HG03521 (cell line): ENCODE measurements around the gene PLXNA4.

ENCODE experiments used
- ATAC-seq: cut with Tn5 transposase; IDR thresholded peaks from one replicate; pipeline ENCODE4 v1.9.1; 2021; ENCODE audit warnings: mild to moderate bottlenecking, moderate library complexity; ENCODE audit not compliant: unreplicated experiment

Gene PLXNA4

GRCh38 chr7:132420527-132420926 lies 155.7 kb downstream of the PLXNA4 start:
- ATAC-seq, result no peak

DNA sequence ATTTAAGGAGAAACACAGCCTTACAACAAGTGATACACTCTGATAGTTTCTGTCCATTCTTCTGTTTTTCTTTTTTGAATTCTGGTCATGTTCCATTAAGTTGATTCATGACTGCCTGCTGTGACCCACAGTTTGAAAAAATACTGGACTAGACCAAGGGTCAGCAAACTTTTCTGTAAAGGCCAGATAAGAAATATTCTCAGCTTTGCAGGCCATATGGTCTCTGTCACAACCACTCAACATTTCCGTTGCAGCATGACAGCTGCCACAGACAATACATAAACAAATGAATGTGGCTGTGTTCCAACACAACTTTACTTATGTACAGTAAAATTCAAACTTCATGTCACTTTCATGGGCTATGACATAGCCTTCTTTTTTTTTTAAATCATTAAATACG lies 156.7 kb downstream of the PLXNA4 start:
- no peak for ATAC-seq

DNA sequence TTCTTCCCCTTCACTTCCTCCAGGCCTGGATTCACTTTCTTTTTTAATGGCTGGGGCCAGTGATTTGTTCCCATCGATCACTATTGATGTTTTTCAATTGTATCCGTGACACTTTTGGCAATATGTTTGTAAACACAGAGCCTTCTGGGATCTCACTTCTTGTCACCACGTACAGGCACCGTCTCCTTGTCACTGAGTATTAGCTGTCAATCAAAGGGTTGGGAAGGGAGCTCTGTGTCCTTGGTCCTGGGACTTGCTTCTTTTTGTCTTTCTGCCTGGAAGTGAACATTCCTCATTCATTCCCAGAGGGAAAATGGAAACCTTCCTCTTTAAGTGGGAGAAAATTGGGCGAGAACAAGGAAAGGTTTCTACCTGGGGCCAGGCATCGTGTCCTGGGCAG lies 157.4 kb downstream of the PLXNA4 start:
- no peak for ATAC-seq

DNA sequence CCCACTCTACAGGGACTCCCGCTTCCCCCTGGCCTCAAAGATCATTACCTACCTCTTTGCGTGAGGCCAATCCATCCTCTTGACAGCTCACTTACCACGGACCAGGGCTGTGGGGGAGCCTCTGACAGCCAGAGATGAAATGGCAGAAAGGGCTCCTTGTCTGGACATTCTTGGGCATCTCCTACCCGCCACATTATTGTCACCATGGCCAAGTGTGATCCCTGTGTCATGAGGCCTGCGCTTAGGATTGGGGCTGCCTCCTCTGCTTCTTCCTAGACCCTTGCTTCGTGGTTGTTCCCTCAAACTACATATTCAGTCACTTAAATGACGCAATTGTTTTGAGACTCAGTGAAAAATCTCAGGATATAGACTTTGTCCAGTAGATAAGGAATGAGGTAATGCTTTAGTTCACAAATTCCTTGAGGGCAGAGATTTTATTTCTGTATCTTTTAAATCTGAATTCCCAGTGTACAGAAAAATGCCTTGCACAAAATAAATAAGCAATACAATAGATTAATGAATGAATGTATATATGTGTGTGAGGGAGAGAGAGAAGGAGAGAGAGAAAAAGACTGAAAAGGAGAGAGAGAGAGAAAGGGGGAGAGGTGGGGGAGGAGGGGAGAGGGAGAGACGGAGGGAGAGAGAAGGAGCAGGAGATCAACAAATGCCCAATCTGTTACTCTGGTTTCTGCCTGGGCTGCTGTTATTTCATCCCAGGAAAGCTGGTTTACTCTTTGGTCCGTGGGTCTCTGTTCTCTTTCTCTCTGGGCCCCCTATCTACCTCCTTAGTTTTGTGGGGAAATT lies 159.0 kb downstream of the PLXNA4 start:
- no peak for ATAC-seq

- no peak for ATAC-seq
Measured at GRCh38 chr7:132416395-132416794, 159.9 kb downstream of the PLXNA4 start.

GRCh38 chr7:132415259-132415658 lies 161.0 kb downstream of the PLXNA4 start:
- no peak for ATAC-seq

- ATAC-seq, result no peak
Measured at GRCh38 chr7:132414857-132415256, 161.4 kb downstream of the PLXNA4 start.

- no peak for ATAC-seq
Measured at GRCh38 chr7:132412435-132412834, 163.8 kb downstream of the PLXNA4 start.

DNA sequence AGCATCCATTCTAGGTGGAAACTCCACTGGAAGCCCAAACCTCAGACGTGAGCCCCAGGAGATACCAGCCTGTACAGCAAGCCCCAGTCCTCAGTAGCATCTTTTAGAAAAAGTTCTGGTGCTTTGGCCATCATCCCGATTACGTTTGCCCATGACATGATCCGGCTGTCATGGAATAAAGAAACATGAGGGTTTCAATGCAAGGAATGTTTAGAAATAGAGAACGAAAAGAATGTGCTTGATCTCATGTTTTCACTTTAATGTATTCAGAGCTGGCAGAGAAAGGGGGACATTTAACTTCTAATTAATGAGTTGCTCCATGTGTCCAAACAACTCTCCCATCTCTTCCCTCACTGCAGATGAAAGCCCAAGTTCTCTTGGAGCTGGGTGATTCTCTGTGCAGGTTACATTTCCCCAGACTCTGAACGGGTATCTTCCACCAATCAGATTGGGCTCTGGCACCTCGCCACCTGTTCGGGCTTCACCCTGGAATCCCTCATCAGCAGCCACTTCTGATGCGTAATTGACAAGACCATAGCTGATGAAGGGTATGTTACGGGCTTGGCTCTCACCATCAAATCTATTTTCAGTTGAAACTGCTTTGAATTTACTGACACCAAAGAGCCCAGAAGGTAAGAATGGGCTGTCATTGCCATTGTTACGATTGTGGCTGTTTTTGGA lies 165.3 kb downstream of the PLXNA4 start:
- no peak for ATAC-seq

GRCh38 chr7:132410385-132410784 lies 165.9 kb downstream of the PLXNA4 start:
- ATAC-seq, result no peak

- ATAC-seq, result no peak
Measured at GRCh38 chr7:132407764-132408163, 168.5 kb downstream of the PLXNA4 start.

DNA sequence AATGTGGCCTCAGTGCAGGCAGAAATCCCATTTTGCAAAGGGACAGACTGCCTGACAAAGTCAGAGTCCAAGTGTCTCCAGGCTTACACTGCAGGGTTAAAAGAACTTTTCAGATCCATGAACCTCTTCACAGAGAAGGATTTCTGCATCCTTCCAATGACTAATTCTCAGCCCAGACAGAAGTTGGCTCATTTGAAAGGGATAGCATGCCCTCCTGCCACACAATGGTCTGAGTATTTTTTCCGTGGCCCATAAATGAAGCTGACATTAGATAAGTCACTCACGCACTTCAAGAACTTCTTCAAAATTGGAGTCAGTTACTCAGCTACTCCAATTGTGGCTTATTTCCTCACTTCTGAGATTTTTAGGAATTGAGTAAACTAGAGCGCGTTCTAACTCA lies 170.2 kb downstream of the PLXNA4 start:
- ATAC-seq, result no peak

DNA sequence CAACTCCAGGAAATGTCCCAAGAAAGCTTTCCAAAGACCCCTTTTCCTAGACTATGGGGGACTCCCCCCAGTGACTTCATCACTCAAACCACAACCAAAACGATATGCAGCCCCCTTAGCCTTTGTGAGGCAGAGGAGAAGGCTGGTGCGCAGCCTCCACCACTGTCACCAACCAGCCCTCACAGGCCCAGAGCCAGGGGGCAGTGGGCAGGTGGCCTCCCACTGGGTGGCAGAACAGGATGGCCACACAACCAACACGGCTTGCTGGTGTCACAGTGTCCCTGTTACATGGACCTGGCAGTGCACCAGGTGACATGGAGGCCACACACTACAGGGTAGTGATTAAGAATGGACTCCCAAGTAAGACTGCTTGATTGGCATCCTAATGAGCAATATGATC lies 172.0 kb downstream of the PLXNA4 start:
- ATAC-seq, result no peak

DNA sequence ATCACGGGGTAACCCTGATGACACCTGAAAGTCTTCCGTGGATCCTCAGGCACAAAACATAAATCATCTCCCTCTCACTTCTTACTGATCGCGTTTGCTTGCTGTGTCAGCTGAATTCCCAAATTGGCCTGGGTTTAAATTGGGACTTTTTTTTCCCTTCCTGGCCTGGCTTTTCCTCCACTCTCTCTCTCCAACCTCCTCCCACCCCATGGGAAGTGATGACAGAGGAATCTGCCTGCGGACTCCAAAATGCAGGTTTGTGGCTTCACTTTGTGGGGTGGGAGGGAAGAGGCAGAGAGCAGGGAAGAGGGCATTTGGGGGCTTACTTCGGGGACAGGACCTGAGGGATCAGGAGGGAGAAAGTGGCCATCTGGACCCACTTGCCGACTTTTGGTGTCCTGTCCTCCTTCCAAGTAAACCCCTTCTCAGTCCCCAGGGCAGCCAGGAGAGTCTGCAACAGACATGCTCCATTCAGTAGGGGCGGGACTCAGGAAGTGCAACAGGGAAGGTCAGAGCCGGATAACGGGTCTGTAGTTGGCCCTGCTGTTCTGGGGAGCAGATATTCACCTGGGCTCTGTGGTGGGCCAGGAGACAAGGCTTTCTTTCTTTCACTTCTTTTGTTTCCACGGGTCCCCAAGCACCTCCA lies 172.7 kb downstream of the PLXNA4 start:
- no peak for ATAC-seq

DNA sequence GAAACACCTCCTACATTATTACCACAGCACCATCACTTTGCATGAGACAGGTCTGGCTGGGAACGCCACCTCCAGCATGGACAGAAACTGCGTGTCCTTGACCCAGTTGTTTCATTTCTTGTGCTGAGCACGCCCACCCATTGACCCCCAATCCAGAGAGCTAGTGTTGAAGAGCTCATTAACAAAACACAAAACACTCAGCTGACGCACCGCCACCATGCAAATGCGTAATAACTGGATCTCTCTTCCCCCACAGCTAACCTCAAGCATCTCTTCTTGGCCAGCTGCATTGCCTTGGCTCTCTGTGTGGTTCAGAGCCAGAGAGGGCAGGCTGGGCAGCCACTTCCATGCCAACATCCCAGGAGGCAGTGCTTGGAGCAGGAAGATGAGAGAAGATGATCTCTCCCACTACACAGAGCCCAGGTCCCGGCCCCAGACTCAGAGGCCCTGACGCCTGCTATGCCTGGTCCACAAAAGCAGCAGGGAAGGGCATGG lies 173.5 kb downstream of the PLXNA4 start:
- no peak for ATAC-seq

- ATAC-seq, result no peak
Measured at GRCh38 chr7:132402096-132402495, 174.2 kb downstream of the PLXNA4 start.

- no peak for ATAC-seq
Measured at GRCh38 chr7:132400561-132401142, 175.6 kb downstream of the PLXNA4 start.

- ATAC-seq, result no peak
Measured at GRCh38 chr7:132399367-132399766, 176.9 kb downstream of the PLXNA4 start.

- no peak for ATAC-seq
Measured at GRCh38 chr7:132398253-132398925, 177.9 kb downstream of the PLXNA4 start.

DNA sequence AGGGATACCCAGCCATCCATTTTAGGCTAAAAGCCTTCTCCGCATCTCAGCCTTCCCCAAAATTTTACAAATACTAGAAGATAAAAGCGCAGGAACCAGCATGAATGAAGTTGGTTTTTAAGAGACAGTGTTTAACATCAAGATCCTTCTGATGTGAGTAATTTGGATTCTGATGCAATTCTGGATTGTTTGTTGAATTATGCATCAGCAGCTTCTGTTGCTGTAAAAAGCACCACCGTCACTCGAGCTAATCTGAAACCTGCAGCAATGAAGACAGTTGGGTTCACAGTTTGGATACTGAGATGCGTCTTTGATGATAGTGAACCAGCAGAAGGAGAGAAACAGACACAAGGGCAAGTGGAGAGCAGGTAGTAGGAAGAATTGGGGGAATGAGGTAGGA lies 179.2 kb downstream of the PLXNA4 start:
- no peak for ATAC-seq

GRCh38 chr7:132395361-132395760 lies 180.9 kb downstream of the PLXNA4 start:
- ATAC-seq, result no peak
